GM21825 (cell line): ENCODE results near the gene GAD2.
A peak's percentile ranks its signal among the peaks of the same experiment; 100 is the strongest.
"Not testable (repeated sequence)": the region's sequence is repeated elsewhere in the genome, so short reads cannot be mapped to it uniquely, and the experiment has no call there.

Experiments used
- ATAC-seq: cut with Tn5 transposase; IDR thresholded peaks from one replicate; pipeline ENCODE4 v1.9.1; 2021; ENCODE audit warnings: mild to moderate bottlenecking, moderate library complexity; ENCODE audit not compliant: unreplicated experiment

Gene GAD2

GRCh38 chr10:26311383-26311940, 94.9 kb downstream of the GAD2 start:
- no peak for ATAC-seq

GRCh38 chr10:26314265-26315013, 97.9 kb downstream of the GAD2 start:
- no peak for ATAC-seq

GRCh38 chr10:26318672-26319071, 102.1 kb downstream of the GAD2 start:
- no peak for ATAC-seq

- ATAC-seq, result no peak
These were observed 106.6 kb downstream of the GAD2 start for GRCh38 chr10:26323219-26323618.

GRCh38 chr10:26326851-26327250, 110.3 kb downstream of the GAD2 start:
- no peak for ATAC-seq

- ATAC-seq, result no peak
These were observed 111.2 kb downstream of the GAD2 start for GRCh38 chr10:26327811-26328210.

- no peak for ATAC-seq
These were observed 114.8 kb downstream of the GAD2 start for GRCh38 chr10:26331371-26331770.

- no peak for ATAC-seq
These were observed 117.8 kb downstream of the GAD2 start for GRCh38 chr10:26334232-26334931.

- peak; percentile 82 for ATAC-seq
These were observed 118.5 kb downstream of the GAD2 start for GRCh38 chr10:26334932-26335573.

GRCh38 chr10:26335574-26336093, 119.1 kb downstream of the GAD2 start:
- peak; percentile 60 for ATAC-seq

GRCh38 chr10:26336979-26337378, 120.4 kb downstream of the GAD2 start:
- no peak for ATAC-seq

GRCh38 chr10:26341701-26342100, 125.1 kb downstream of the GAD2 start:
- ATAC-seq, result no peak

GRCh38 chr10:26348821-26349417, 132.3 kb downstream of the GAD2 start:
- ATAC-seq, result not testable (repeated sequence)
